Activated T-helper 1 cell treated with anti-CD3 and anti-CD28 coated beads, Interleukin-12 subunit alpha, Interleukin-12 subunit beta, Interleukin-2, Interleukin-4 antibody, amounts not matched to agents 30 ng/mL and 10 ng/mL and 1 ng/mL, durations not matched to agents 14 hours and 24 hours and 36 hours (primary cell): ENCODE measurements around the gene TERT. TPM values are rescaled to one million over a fixed set of nuclear protein-coding genes. Genes with fewer than 3 reads are reported as not detected.
A peak's percentile ranks its signal among the peaks of the same experiment; 100 is the strongest.

Experiments
- DNase-seq: peaks from one replicate; pipeline ENCODE4 v3.0.0; 2021; ENCODE audit warnings: low spot score
- H3K27ac Mint-ChIP-seq: one replicate; pipeline ENCODE4 v1.8.0; 2021; ENCODE audit warnings: mild to moderate bottlenecking, mixed read lengths
- H3K27me3 Mint-ChIP-seq: one replicate; pipeline ENCODE4 v1.8.0; 2022; ENCODE audit warnings: mild to moderate bottlenecking, moderate library complexity, mixed read lengths; ENCODE audit not compliant: insufficient read depth
- H3K36me3 Mint-ChIP-seq: one replicate; pipeline ENCODE4 v1.8.0; 2021; ENCODE audit warnings: low read depth, mixed read lengths
- H3K4me1 Mint-ChIP-seq: one replicate; pipeline ENCODE4 v1.8.0; 2021; ENCODE audit warnings: low read depth, mixed read lengths
- H3K4me3 Mint-ChIP-seq: one replicate; pipeline ENCODE4 v1.8.0; 2021; ENCODE audit warnings: mild to moderate bottlenecking, moderate library complexity, mixed read lengths
- H3K9me3 Mint-ChIP-seq: one replicate; pipeline ENCODE4 v1.8.0; 2021; ENCODE audit warnings: mixed read lengths
- intact Hi-C: fragments of 100-400 bp; cut with micrococcal nuclease; formaldehyde crosslinking; loops from one replicate; pipeline ENCODE4 v1.15.1; 2024
- total RNA-seq: library from RNA; stranded (reverse); gene quantifications from 2 replicates; pipeline ENCODE4 v1.2.3, GENCODE V29; 2022

Gene TERT
- total RNA-seq, 1 donor from 2014 or later = 12.3 TPM

DNA sequence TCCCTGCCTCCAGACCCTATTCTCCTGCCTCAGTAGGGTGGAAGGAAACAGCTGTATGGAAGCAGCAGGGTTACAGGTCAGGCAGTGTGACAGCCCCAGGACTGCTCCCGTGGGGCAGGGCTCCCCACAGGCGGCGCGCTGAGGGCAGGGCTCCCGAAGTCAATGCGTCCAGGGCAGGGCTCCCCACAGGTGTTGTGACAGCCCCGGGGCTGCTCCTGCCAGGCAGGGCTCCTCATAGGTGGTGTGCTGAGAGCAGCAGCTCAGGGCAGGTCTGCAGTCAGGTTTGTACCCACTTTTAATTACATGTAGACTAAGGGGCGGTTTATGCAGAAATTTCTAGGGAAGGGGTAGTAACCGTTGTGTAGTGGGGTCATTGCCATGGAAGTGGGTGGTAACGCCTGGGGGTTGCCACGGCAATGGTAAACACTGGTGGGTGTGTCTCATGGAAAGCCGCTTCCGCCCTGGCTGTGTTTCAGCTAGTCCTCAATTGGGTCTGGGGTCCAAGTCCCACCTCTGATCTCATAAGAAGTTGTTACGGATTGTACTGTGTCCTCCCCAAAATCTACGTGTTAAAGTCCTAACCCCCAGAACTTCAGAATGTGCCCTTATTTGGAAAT lies 16.7 kb upstream of the TERT start:
- no peak overlapping the region for H3K27ac Mint-ChIP-seq
- peaks cover 57% of the 10 kb centered on the region for H3K4me1 Mint-ChIP-seq
- peaks cover 11% of the 10 kb centered on the region for H3K9me3 Mint-ChIP-seq
- peaks cover 4% of the 10 kb centered on the region for H3K27me3 Mint-ChIP-seq
- no peak for DNase-seq
- no peak overlapping the region for H3K4me3 Mint-ChIP-seq
- no peaks in the 10 kb centered on the region for H3K36me3 Mint-ChIP-seq
- intact Hi-C loops = no loop called here

DNA sequence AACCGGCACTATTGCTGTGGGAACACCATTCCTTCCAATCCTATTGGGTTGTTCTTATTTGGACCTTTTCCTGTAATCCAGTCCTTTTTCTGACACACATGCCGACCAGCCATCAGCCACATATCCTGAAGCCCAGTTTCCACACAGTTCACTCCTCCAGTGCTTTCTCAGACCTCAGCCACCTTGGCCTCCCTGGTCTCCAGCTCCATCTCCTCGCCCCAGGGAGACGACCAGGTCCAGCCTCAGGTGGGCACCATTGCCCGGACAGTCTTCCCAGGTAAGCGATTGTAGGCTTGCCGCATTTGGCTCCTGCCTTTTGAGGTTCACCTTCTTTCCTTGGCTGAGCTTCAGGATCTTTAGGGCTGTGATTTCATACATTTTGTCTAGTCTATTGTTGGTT lies 15.2 kb upstream of the TERT start:
- Mint-ChIP-seq H3K36me3 (no peaks in the 10 kb centered on the region), H3K4me1 (peaks cover 42% of the 10 kb centered on the region), H3K4me3 (no peak overlapping the region), H3K27ac (no peak overlapping the region), H3K9me3 (peaks cover 11% of the 10 kb centered on the region), H3K27me3 (peaks cover 4% of the 10 kb centered on the region)
- intact Hi-C loops = no loop called here
- DNase-seq = no peak

DNA sequence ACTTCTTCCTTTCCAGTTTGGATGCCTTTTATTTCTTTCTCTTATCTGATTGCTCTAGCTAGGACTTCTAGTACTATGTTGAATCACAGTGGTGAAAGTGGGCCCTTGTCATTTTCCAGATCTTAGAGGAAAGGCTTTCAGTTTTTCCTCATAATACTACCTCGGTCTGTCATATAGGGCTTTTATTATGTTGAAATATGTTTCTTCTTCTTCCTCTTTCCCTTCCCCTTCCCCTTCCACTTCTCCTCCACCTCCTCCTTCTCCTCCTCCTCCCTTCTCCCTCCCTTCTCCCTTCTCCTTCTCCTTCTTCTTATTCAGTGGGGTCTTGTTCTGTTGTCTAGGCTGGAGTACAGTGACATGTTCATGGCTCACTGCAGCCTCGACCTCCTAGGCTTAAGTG lies 9.2 kb upstream of the TERT start:
- no peak overlapping the region for H3K27ac Mint-ChIP-seq
- peaks cover 1% of the 10 kb centered on the region for H3K36me3 Mint-ChIP-seq
- no peaks in the 10 kb centered on the region for H3K9me3 Mint-ChIP-seq
- peaks cover 8% of the 10 kb centered on the region for H3K4me1 Mint-ChIP-seq
- no peak for DNase-seq
- no peak overlapping the region for H3K4me3 Mint-ChIP-seq
- intact Hi-C loops = no loop called here
- peaks cover 30% of the 10 kb centered on the region for H3K27me3 Mint-ChIP-seq

DNA sequence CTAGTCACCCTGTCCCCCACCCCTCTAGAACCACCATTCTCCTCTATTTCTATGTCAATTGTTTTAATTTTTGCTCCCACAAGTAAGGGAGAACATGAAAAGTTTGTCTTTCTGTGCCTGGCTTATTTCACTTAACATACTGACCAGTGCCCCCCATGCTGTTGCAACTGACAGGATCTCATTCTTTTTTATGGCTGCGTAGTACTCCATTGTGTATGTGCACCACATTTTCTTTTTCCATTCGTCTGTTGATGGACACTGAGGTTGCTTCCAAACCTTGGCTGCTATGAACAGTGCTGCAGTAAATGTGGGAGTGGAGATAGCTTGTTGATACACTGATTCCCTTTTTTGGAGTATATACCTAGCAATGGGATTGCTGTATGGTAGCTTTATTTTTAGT lies 7.4 kb upstream of the TERT start:
- no peak for DNase-seq
- Mint-ChIP-seq H3K27me3 (peaks cover 29% of the 10 kb centered on the region), H3K27ac (no peak overlapping the region), H3K9me3 (no peaks in the 10 kb centered on the region), H3K4me3 (no peak overlapping the region), H3K36me3 (peaks cover 1% of the 10 kb centered on the region), H3K4me1 (no peaks in the 10 kb centered on the region)
- intact Hi-C loops = no loop called here

DNA sequence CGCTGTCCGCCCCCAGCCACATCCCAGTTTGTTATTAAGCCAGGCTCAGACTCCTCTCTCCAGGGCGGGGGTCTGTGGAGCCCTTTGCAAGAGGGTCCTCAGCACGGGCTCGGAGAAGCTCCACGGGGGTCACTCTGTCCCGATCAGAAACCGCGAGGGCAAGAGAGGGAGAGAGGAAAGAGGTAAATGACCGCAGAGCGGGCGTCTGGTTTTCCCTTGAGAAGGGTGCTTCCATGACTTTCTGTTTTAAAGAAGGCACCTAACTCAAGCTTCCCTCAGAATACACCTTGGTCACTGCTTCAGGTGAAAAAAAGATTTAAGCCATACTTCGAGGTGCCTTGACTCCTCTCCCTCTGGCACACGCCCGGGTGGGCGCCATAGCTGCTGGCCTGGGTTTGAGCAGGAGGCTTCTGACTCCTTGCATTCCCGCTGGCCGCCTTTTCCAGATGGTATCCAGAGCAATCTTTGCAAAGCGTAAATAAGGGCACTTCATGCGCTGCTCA lies 5.8 kb upstream of the TERT start:
- intact Hi-C loops = no loop called here
- Mint-ChIP-seq H3K36me3 (peaks cover 3% of the 10 kb centered on the region), H3K27me3 (peaks cover 31% of the 10 kb centered on the region), H3K9me3 (no peaks in the 10 kb centered on the region), H3K4me1 (peaks cover 5% of the 10 kb centered on the region), H3K27ac (no peak overlapping the region), H3K4me3 (no peak overlapping the region)
- DNase-seq = no peak

DNA sequence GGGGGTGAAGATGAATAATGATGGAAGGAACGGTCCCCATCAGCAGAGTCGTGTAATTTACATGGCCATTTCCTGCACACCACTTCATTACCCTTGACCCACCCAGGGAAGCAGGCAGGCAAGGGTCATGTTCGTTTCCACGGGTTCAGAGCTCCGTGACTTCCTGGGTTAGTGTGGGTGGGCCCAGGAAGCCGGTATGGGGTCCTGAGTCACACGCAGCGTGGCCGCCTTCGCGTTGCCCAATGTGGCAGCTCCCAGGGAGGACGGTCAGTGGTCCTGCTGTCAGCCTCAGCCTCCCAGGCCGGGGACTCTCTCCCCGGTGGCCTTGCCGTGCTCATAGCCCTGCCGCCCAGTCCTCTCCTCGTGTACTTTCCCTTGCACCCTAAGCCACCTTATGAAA lies 5.1 kb upstream of the TERT start:
- Mint-ChIP-seq H3K27me3 (peaks cover 31% of the 10 kb centered on the region), H3K4me3 (no peak overlapping the region), H3K27ac (no peak overlapping the region), H3K36me3 (peaks cover 3% of the 10 kb centered on the region), H3K4me1 (peaks cover 5% of the 10 kb centered on the region), H3K9me3 (no peaks in the 10 kb centered on the region)
- intact Hi-C loops = no loop called here
- DNase-seq = no peak

DNA sequence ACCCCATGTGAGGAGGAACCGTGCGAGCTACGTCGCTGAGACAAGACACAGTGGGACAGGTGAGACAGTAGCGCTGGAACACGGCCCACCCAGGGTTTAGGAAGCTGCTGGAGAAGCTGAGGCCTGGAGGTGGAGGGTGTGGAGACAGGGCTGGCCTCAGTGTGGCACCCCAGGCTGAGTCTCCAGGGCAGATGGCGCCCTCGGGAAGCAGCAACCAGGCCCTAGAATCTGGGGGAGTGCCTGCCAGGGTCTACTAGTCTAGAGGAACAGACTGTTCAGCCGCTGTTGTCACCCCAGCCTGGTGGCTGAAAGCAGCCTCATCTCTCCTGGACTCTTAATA lies 4.6 kb upstream of the TERT start:
- H3K9me3 Mint-ChIP-seq = no peaks in the 10 kb centered on the region
- intact Hi-C loops = no loop called here
- H3K27me3 Mint-ChIP-seq = peaks cover 28% of the 10 kb centered on the region
- H3K36me3 Mint-ChIP-seq = peaks cover 2% of the 10 kb centered on the region
- H3K4me3 Mint-ChIP-seq = no peak overlapping the region
- no peak overlapping the region for H3K27ac Mint-ChIP-seq
- DNase-seq = no peak
- H3K4me1 Mint-ChIP-seq = peaks cover 5% of the 10 kb centered on the region

DNA sequence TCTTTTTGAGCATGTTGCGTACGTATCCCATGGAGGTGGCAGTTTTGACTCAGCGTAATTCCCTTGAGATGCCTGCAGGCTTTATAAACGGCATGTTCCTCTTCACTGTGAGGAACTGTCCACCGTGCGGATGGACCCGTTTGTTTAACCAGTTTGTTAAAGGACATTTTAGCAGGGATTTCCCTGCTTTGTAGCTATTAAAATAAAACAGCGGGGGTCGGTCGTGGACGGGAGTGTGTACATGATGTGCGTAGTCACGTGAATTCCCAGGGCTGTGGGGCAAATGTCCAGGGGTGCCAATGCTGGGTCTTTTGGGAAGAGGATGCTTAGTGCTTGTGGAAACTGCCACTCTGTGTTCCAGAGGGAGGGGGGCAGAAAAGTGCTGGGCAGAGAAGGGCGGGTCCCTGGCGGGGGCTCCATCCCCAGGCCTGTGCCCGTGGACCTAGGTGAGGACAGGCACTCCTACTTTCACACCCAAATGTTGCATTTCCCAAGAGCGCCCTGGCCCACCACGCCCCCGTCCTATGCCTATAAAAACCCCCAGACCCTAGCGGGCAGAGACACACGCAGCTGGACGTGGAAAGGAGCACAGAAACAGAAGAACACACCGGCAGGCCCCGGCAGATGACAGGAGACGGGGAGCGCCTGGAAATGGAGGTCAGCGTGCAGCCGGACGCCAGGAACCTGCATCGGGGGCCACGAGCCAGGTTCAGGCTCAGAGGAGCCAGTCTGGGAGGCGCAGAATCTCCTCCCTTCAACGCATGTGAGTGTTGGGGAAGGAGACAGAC lies 4.0 kb upstream of the TERT start:
- peaks cover 2% of the 10 kb centered on the region for H3K36me3 Mint-ChIP-seq
- no peak overlapping the region for H3K4me3 Mint-ChIP-seq
- H3K27ac Mint-ChIP-seq = no peak overlapping the region
- intact Hi-C loops = no loop called here
- H3K9me3 Mint-ChIP-seq = no peaks in the 10 kb centered on the region
- peaks cover 23% of the 10 kb centered on the region for H3K27me3 Mint-ChIP-seq
- no peak for DNase-seq
- H3K4me1 Mint-ChIP-seq = peaks cover 5% of the 10 kb centered on the region

DNA sequence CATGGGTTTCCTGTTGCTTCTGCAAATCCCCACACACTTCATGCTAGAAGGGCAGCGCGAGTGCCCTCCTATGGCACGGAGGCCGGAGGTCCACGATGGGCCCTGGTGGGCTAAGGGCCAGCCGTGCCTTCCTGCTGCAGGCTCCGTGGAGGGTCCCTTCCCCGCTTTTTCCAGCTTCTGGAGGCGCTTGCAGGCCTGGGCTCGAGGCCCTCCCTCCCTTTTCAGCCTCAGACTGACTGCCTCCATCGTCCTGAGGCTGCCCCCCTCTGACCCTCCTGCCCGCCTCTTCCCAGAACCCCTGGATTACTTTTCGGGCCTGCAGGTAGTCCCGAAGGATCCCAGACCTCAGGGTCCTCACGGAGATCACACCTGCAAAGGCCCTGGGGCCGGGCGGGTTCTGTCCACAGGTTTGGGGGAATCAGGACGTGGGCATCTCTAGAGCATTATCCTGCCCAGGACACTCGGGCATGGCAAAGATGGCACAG lies 3.2 kb upstream of the TERT start:
- Mint-ChIP-seq H3K36me3 (peaks cover 2% of the 10 kb centered on the region), H3K9me3 (no peaks in the 10 kb centered on the region), H3K27ac (no peak overlapping the region), H3K27me3 (peaks cover 16% of the 10 kb centered on the region), H3K4me3 (no peak overlapping the region), H3K4me1 (peaks cover 5% of the 10 kb centered on the region)
- DNase-seq = no peak
- intact Hi-C loops = no loop called here

DNA sequence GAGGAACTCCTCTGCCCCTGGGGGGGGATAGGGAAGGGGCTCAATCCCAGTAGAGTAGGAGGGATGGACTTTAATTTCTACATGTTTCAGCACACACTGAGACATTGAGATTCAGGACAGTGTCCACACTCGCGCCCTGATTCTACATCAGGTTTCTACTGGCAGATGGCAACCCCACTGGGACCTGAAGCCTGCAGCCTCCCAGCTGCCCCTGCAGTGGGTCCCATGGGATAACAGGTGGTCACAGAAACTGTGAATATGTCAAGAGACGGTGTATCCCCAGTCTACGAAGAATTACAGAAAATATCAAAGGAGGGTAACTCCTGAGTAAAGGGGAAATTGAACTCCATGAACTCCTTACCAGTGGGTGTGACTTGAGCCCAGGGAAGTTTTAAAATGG lies 2.4 kb upstream of the TERT start:
- Mint-ChIP-seq H3K4me3 (no peak overlapping the region), H3K27ac (no peak overlapping the region), H3K36me3 (peaks cover 2% of the 10 kb centered on the region), H3K4me1 (peaks cover 5% of the 10 kb centered on the region), H3K27me3 (peaks cover 7% of the 10 kb centered on the region), H3K9me3 (no peaks in the 10 kb centered on the region)
- DNase-seq = no peak
- intact Hi-C loops = no loop called here

DNA sequence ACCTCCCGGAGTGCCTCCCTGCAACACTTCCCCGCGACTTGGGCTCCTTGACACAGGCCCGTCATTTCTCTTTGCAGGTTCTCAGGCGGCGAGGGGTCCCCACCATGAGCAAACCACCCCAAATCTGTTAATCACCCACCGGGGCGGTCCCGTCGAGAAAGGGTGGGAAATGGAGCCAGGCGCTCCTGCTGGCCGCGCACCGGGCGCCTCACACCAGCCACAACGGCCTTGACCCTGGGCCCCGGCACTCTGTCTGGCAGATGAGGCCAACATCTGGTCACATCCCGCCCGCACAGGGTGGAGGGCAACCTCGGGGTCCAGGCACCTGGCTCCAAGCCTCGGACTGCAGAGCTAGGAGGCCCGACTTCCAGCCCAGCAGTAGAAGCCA lies 776 bp upstream of the TERT start:
- H3K27me3 Mint-ChIP-seq = peaks cover 5% of the 10 kb centered on the region
- H3K4me3 Mint-ChIP-seq = peak overlapping the region; percentile 72
- no peak overlapping the region for H3K27ac Mint-ChIP-seq
- H3K9me3 Mint-ChIP-seq = no peaks in the 10 kb centered on the region
- no peak for DNase-seq
- H3K36me3 Mint-ChIP-seq = peaks cover 2% of the 10 kb centered on the region
- H3K4me1 Mint-ChIP-seq = peaks cover 5% of the 10 kb centered on the region
- intact Hi-C loops = loop anchor here (1.0 kb wide), 3 partner anchors 20 to 91 kb away; no protein-coding TSS in a partner anchor

DNA sequence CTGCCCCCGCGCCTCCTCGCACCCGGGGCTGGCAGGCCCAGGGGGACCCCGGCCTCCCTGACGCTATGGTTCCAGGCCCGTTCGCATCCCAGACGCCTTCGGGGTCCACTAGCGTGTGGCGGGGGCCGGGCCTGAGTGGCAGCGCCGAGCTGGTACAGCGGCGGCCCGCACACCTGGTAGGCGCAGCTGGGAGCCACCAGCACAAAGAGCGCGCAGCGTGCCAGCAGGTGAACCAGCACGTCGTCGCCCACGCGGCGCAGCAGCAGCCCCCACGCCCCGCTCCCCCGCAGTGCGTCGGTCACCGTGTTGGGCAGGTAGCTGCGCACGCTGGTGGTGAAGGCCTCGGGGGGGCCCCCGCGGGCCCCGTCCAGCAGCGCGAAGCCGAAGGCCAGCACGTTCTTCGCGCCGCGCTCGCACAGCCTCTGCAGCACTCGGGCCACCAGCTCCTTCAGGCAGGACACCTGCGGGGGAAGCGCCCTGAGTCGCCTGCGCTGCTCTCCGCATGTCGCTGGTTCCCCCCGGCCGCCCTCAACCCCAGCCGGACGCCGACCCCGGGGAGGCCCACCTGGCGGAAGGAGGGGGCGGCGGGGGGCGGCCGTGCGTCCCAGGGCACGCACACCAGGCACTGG lies 548 bp downstream of the TERT start:
- DNase-seq = no peak
- H3K9me3 Mint-ChIP-seq = no peaks in the 10 kb centered on the region
- H3K27ac Mint-ChIP-seq = no peak overlapping the region
- H3K27me3 Mint-ChIP-seq = peaks cover 5% of the 10 kb centered on the region
- intact Hi-C loops = no loop called here
- H3K36me3 Mint-ChIP-seq = peaks cover 2% of the 10 kb centered on the region
- H3K4me1 Mint-ChIP-seq = peaks cover 5% of the 10 kb centered on the region
- H3K4me3 Mint-ChIP-seq = peak overlapping the region; percentile 53
